Astrocyte (in vitro differentiated cells and primary cell): ENCODE results near the gene LRP4. TPM values are rescaled to one million over a fixed set of nuclear protein-coding genes. Genes with fewer than 3 reads are reported as not detected.

Source experiments
- DNase-seq: peaks from one replicate; pipeline ENCODE4 v3.0.0-alpha.2; 2010; ENCODE audit warnings: low read depth
- FAIRE-seq: peaks from 2 replicates; lab custom pipeline; 2011; peaks lifted over from hg19 to GRCh38; lab: Jason Lieb, UNC
- H2AFZ ChIP-seq: 2 replicates; pipeline ENCODE4 v1.6.0; 2012; ENCODE audit warnings: low read depth, low read length, inconsistent platforms
- H3K27ac ChIP-seq: 2 replicates; pipeline ENCODE4 v1.5.1; 2011; ENCODE audit warnings: low read depth, low read length, inconsistent platforms
- H3K27me3 ChIP-seq: 2 replicates; pipeline ENCODE4 v1.6.0; 2011; ENCODE audit warnings: low read length, inconsistent platforms; ENCODE audit not compliant: insufficient read depth
- H3K36me3 ChIP-seq: 2 replicates; pipeline ENCODE4 v1.5.1; 2011; ENCODE audit warnings: low read length, inconsistent platforms; ENCODE audit not compliant: insufficient read depth
- H3K4me1 ChIP-seq: 2 replicates; pipeline ENCODE4 v1.5.1; 2011; ENCODE audit warnings: low read length, inconsistent platforms; ENCODE audit not compliant: insufficient read depth
- H3K4me2 ChIP-seq: 2 replicates; pipeline ENCODE4 v1.6.0; 2012; ENCODE audit warnings: low read length, inconsistent platforms
- H3K4me3 ChIP-seq: 2 replicates; pipeline ENCODE4 v1.5.1; 2011; ENCODE audit warnings: low read depth, mild to moderate bottlenecking, low read length, inconsistent platforms; ENCODE audit not compliant: insufficient read depth
- H3K79me2 ChIP-seq: 2 replicates; pipeline ENCODE4 v1.6.0; 2012; ENCODE audit warnings: mild to moderate bottlenecking, low read length, inconsistent platforms; ENCODE audit not compliant: insufficient read depth
- H3K9ac ChIP-seq: 2 replicates; pipeline ENCODE4 v1.6.0; 2012; ENCODE audit warnings: mild to moderate bottlenecking, low read length, inconsistent platforms
- H3K9me3 ChIP-seq: 2 replicates; pipeline ENCODE4 v1.5.1; 2012; ENCODE audit warnings: low read depth, mild to moderate bottlenecking, low read length, inconsistent platforms; ENCODE audit not compliant: insufficient read depth
- H4K20me1 ChIP-seq: 2 replicates; pipeline ENCODE4 v1.6.0; 2012; ENCODE audit warnings: low read length, inconsistent platforms; ENCODE audit not compliant: insufficient read depth
- H3K27ac Mint-ChIP-seq: one replicate; pipeline ENCODE4 v1.8.0; 2021; ENCODE audit warnings: mild to moderate bottlenecking, mixed read lengths; ENCODE audit not compliant: unreplicated experiment
- H3K27me3 Mint-ChIP-seq: one replicate; pipeline ENCODE4 v1.8.0; 2021; ENCODE audit warnings: low read depth, mixed read lengths; ENCODE audit not compliant: unreplicated experiment
- H3K36me3 Mint-ChIP-seq: one replicate; pipeline ENCODE4 v1.8.0; 2021; ENCODE audit warnings: low read depth, mixed read lengths; ENCODE audit not compliant: unreplicated experiment
- H3K4me1 Mint-ChIP-seq: one replicate; pipeline ENCODE4 v1.8.0; 2021; ENCODE audit warnings: low read depth, mixed read lengths; ENCODE audit not compliant: unreplicated experiment
- H3K4me3 Mint-ChIP-seq: one replicate; pipeline ENCODE4 v1.8.0; 2021; ENCODE audit warnings: mild to moderate bottlenecking, moderate library complexity, mixed read lengths; ENCODE audit not compliant: unreplicated experiment
- H3K9me3 Mint-ChIP-seq: one replicate; pipeline ENCODE4 v1.8.0; 2021; ENCODE audit warnings: mild to moderate bottlenecking, mixed read lengths; ENCODE audit not compliant: unreplicated experiment
- EZH2 ChIP-seq: IDR thresholded peaks from 2 replicates; pipeline ENCODE4 v1.6.1; 2012; ENCODE audit warnings: mild to moderate bottlenecking, low read length, inconsistent platforms; ENCODE audit not compliant: insufficient read depth
- total RNA-seq: library from RNA; stranded (reverse); gene quantifications from 2 replicates; pipeline ENCODE4 v1.2.1, GENCODE V29; 2021
- TF ChIP-seq, protein P1 (sequence below): IDR thresholded peaks from 2 replicates; pipeline ENCODE4 v1.5.1; 2011; ENCODE audit warnings: low read depth, mild to moderate bottlenecking, inconsistent platforms, low read length, moderate library complexity; ENCODE audit not compliant: insufficient read depth

The LRP4 gene
- total RNA-seq, 1 donor from 2014 or later = 19.0 TPM

DNA sequence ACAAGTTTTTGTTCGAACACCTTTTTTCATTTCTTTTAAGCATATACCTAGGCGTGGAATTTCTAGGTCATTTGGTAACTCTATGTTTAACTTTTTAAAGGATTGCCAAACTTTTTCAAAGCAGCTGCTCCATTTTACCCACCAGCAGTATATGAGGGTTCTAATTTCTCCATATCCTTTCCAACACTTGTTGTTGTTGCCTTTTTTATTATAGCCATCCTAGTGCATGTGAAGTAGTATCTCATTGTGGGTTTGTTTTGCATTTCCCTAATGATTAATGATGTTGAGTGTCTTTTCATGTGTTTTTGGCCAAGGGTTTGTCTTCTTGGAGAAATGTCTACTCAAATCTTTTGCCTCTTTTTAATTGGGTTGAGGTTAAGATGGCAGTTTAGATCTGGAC is 42.7 kb upstream of the LRP4 start:
- no peak overlapping the region for H3K9ac ChIP-seq
- no peak overlapping the region for H2AFZ ChIP-seq
- no peaks in the 10 kb centered on the region for H3K9me3 ChIP-seq
- Mint-ChIP-seq H3K36me3 (peaks cover 15% of the 10 kb centered on the region), H3K27me3 (no peaks in the 10 kb centered on the region), H3K27ac (no peak overlapping the region), H3K4me3 (no peak overlapping the region), H3K9me3 (peaks cover 8% of the 10 kb centered on the region), H3K4me1 (no peaks in the 10 kb centered on the region)
- no peaks in the 10 kb centered on the region for H3K4me1 ChIP-seq
- no peaks in the 10 kb centered on the region for H3K36me3 ChIP-seq
- H3K27ac ChIP-seq = no peak overlapping the region
- peaks cover 9% of the 10 kb centered on the region for H4K20me1 ChIP-seq
- no peak for FAIRE-seq
- no peak for DNase-seq
- TF ChIP-seq, protein P1, sequence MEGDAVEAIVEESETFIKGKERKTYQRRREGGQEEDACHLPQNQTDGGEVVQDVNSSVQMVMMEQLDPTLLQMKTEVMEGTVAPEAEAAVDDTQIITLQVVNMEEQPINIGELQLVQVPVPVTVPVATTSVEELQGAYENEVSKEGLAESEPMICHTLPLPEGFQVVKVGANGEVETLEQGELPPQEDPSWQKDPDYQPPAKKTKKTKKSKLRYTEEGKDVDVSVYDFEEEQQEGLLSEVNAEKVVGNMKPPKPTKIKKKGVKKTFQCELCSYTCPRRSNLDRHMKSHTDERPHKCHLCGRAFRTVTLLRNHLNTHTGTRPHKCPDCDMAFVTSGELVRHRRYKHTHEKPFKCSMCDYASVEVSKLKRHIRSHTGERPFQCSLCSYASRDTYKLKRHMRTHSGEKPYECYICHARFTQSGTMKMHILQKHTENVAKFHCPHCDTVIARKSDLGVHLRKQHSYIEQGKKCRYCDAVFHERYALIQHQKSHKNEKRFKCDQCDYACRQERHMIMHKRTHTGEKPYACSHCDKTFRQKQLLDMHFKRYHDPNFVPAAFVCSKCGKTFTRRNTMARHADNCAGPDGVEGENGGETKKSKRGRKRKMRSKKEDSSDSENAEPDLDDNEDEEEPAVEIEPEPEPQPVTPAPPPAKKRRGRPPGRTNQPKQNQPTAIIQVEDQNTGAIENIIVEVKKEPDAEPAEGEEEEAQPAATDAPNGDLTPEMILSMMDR = no peak
- no peak for TF ChIP-seq EZH2
- H3K27me3 ChIP-seq = no peaks in the 10 kb centered on the region
- H3K79me2 ChIP-seq = peaks cover 9% of the 10 kb centered on the region
- H3K4me3 ChIP-seq = no peak overlapping the region
- no peak overlapping the region for H3K4me2 ChIP-seq

DNA sequence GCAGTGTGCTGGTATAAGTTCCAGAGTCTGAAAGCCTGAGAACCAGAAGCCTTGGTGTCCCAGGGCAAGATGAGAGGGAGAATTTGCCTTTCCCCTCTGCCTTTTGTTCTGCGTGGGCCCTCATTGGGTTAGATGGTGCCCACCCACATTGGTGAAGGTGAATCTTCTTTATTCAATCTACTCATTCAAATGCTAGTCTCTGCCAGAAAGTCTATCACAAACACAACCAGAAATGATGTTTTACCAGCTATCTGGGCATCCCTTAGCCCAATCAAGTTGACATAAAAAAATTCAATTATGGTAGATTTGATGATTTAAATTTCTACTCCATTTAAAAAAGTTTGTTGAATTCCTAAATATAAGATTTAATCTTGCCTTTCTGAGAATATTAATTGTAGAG is 40.4 kb upstream of the LRP4 start:
- Mint-ChIP-seq H3K36me3 (peaks cover 11% of the 10 kb centered on the region), H3K27me3 (no peaks in the 10 kb centered on the region), H3K4me3 (no peak overlapping the region), H3K4me1 (no peaks in the 10 kb centered on the region), H3K9me3 (peaks cover 8% of the 10 kb centered on the region), H3K27ac (no peak overlapping the region)
- H3K9me3 ChIP-seq = no peaks in the 10 kb centered on the region
- no peak overlapping the region for H3K4me2 ChIP-seq
- H3K9ac ChIP-seq = no peak overlapping the region
- no peak for FAIRE-seq
- H3K27me3 ChIP-seq = no peaks in the 10 kb centered on the region
- no peak for DNase-seq
- no peaks in the 10 kb centered on the region for H3K4me1 ChIP-seq
- no peak overlapping the region for H3K27ac ChIP-seq
- peaks cover 9% of the 10 kb centered on the region for H4K20me1 ChIP-seq
- H3K4me3 ChIP-seq = no peak overlapping the region
- H3K36me3 ChIP-seq = no peaks in the 10 kb centered on the region
- TF ChIP-seq, protein P1 = no peak
- TF ChIP-seq EZH2 = no peak
- H2AFZ ChIP-seq = no peak overlapping the region
- peaks cover 6% of the 10 kb centered on the region for H3K79me2 ChIP-seq

DNA sequence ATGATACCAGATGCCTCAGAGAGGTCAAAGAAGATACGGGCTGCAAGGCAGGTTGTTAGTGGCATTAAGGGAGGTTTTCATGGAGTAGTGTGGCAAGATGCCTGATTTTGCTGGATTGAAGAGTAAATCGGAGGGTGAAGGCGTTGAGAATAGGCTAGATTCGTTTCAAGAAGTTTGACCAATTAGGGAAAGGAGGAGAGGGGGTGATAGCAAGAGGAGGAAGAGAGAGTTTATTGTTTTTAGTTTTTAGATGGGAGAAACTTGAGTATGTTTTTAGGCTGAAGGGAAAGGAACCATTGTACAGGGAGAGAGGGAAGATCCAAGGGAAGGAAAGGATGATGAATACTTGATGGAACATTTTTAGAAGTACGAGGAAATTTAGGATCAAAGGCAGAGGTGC is 34.7 kb upstream of the LRP4 start:
- Histone ChIP-seq H3K9ac (no peak overlapping the region), H4K20me1 (peaks cover 4% of the 10 kb centered on the region), H2AFZ (no peak overlapping the region), H3K9me3 (no peaks in the 10 kb centered on the region), H3K79me2 (no peaks in the 10 kb centered on the region), H3K4me2 (no peak overlapping the region), H3K36me3 (no peaks in the 10 kb centered on the region), H3K4me1 (peaks cover 9% of the 10 kb centered on the region), H3K27ac (no peak overlapping the region), H3K4me3 (no peak overlapping the region), H3K27me3 (no peaks in the 10 kb centered on the region)
- no peak for TF ChIP-seq EZH2
- TF ChIP-seq, protein P1 = no peak
- no peak overlapping the region for H3K4me3 Mint-ChIP-seq
- DNase-seq = no peak
- no peak for FAIRE-seq
- no peaks in the 10 kb centered on the region for H3K9me3 Mint-ChIP-seq
- no peaks in the 10 kb centered on the region for H3K27me3 Mint-ChIP-seq
- peaks cover 3% of the 10 kb centered on the region for H3K36me3 Mint-ChIP-seq
- H3K4me1 Mint-ChIP-seq = peaks cover 27% of the 10 kb centered on the region
- H3K27ac Mint-ChIP-seq = no peak overlapping the region
